Measurements from ENCODE around the gene TMEM171.

Gene TMEM171

GRCh38 chr5:73100109-73100508, 20.3 kb upstream of the TMEM171 start:
- Histone ChIP-seq H3K4me3 (no peak overlapping the region), H3K4me1 (peaks cover 0 to 14% (median 0%) of the 10 kb centered on the region in 10 experiments; a peak in 5 of 20 replicates), H3K9me3 (replicated peaks in 1 of 11) (peaks cover 13 to 23% (median 18%) of the 10 kb centered on the region in 11 experiments), H4K20me1 (no peaks in the 10 kb centered on the region), H3K4me2 (no peak overlapping the region), H3K9ac (no peak overlapping the region), H3K36me3 (peaks cover 0 to 8% (median 0%) of the 10 kb centered on the region in 11 experiments; a peak in 1 of 22 replicates), H3K27ac (no peak overlapping the region), H3K27me3 (no peaks in the 10 kb centered on the region)
- no peak for TF ChIP-seq Cebpa-rat (IDR thresholded peaks at IDR 0.05)

GRCh38 chr5:73103870-73104299, 16.5 kb upstream of the TMEM171 start:
- TF ChIP-seq Cebpa-rat (IDR thresholded peaks at IDR 0.05) = no peak

GRCh38 chr5:73104326-73104725, 16.0 kb upstream of the TMEM171 start:
- Histone ChIP-seq H3K36me3 (no peaks in the 10 kb centered on the region), H3K9ac (no peak overlapping the region), H4K20me1 (no peaks in the 10 kb centered on the region), H3K9me3 (replicated peaks in 1 of 11) (peaks cover 5 to 19% (median 14%) of the 10 kb centered on the region in 11 experiments; a peak in 19 of 22 replicates), H3K27me3 (no peaks in the 10 kb centered on the region), H3K27ac (no peak overlapping the region), H3K4me3 (no peak overlapping the region), H3K4me1 (no peaks in the 10 kb centered on the region), H3K4me2 (no peak overlapping the region)
- no peak for TF ChIP-seq Cebpa-rat (IDR thresholded peaks at IDR 0.05)

More at GRCh38 chr5:73103870-73104299, 16.5 kb upstream of the TMEM171 start:
- Histone ChIP-seq H3K9ac (no peak overlapping the region), H3K36me3 (no peaks in the 10 kb centered on the region), H3K4me1 (no peaks in the 10 kb centered on the region), H3K27ac (no peak overlapping the region), H4K20me1 (no peaks in the 10 kb centered on the region), H3K4me3 (no peak overlapping the region), H3K9me3 (replicated peaks in 1 of 11) (peaks cover 5 to 19% (median 14%) of the 10 kb centered on the region in 11 experiments; a peak in 20 of 22 replicates), H3K27me3 (no peaks in the 10 kb centered on the region), H3K4me2 (no peak overlapping the region)

- Histone ChIP-seq H3K27me3 (no peaks in the 10 kb centered on the region), H3K36me3 (no peaks in the 10 kb centered on the region), H3K4me1 (no peaks in the 10 kb centered on the region), H3K4me2 (no peak overlapping the region), H3K9ac (no peak overlapping the region), H3K9me3 (replicated peaks in 1 of 11) (peaks cover 5 to 23% (median 14%) of the 10 kb centered on the region in 11 experiments; a peak in 19 of 22 replicates), H4K20me1 (no peaks in the 10 kb centered on the region), H3K27ac (no peak overlapping the region), H3K4me3 (no peak overlapping the region)
- no peak for TF ChIP-seq Cebpa-rat (IDR thresholded peaks at IDR 0.05)
Measured at GRCh38 chr5:73106335-73106734, 14.0 kb upstream of the TMEM171 start.

- H3K27ac ChIP-seq = no peak overlapping the region
- H4K20me1 ChIP-seq = no peaks in the 10 kb centered on the region
- H3K27me3 ChIP-seq = peaks cover 0 to 4% (median 0%) of the 10 kb centered on the region in 11 experiments; a peak in 5 of 22 replicates
- no peaks in the 10 kb centered on the region for H3K36me3 ChIP-seq
- no peak overlapping the region for H3K4me3 ChIP-seq
- H3K4me2 ChIP-seq = no peak overlapping the region
- H3K9me3 ChIP-seq (replicated peaks in 1 of 11) = peaks cover 5 to 23% (median 14%) of the 10 kb centered on the region in 11 experiments; a peak in 19 of 22 replicates
- no peaks in the 10 kb centered on the region for H3K4me1 ChIP-seq
- H3K9ac ChIP-seq = no peak overlapping the region
- TF ChIP-seq Cebpa-rat (IDR thresholded peaks at IDR 0.05) = no peak
Measured at GRCh38 chr5:73110190-73110589, 10.2 kb upstream of the TMEM171 start.

- peaks cover 5 to 23% (median 14%) of the 10 kb centered on the region in 11 experiments; a peak in 19 of 22 replicates for H3K9me3 ChIP-seq (replicated peaks in 1 of 11)
- H3K27ac ChIP-seq = no peak overlapping the region
- H3K9ac ChIP-seq = no peak overlapping the region
- H3K4me1 ChIP-seq = peaks cover 0 to 4% (median 0%) of the 10 kb centered on the region in 10 experiments; a peak in 2 of 20 replicates
- no peaks in the 10 kb centered on the region for H4K20me1 ChIP-seq
- peaks cover 0 to 16% (median 11%) of the 10 kb centered on the region in 11 experiments; a peak in 13 of 22 replicates for H3K27me3 ChIP-seq
- H3K4me2 ChIP-seq = no peak overlapping the region
- no peaks in the 10 kb centered on the region for H3K36me3 ChIP-seq
- TF ChIP-seq Cebpa-rat (IDR thresholded peaks at IDR 0.05) = no peak
- H3K4me3 ChIP-seq = no peak overlapping the region
Measured at GRCh38 chr5:73111536-73111935, 8.8 kb upstream of the TMEM171 start.

- Histone ChIP-seq H3K36me3 (no peaks in the 10 kb centered on the region), H3K4me3 (no peak overlapping the region), H4K20me1 (no peaks in the 10 kb centered on the region), H3K9ac (no peak overlapping the region), H3K27me3 (peaks cover 0 to 21% (median 11%) of the 10 kb centered on the region in 11 experiments; a peak in 13 of 22 replicates), H3K9me3 (replicated peaks in 1 of 11) (peaks cover 7 to 26% (median 9%) of the 10 kb centered on the region in 11 experiments; a peak in 19 of 22 replicates), H3K27ac (no peak overlapping the region), H3K4me1 (peaks cover 0 to 13% (median 0%) of the 10 kb centered on the region in 10 experiments; a peak in 7 of 20 replicates), H3K4me2 (no peak overlapping the region)
- no peak for TF ChIP-seq Cebpa-rat (IDR thresholded peaks at IDR 0.05)
Measured at GRCh38 chr5:73112359-73112758, 8.0 kb upstream of the TMEM171 start.

- Histone ChIP-seq H3K4me3 (no peak overlapping the region), H3K9me3 (replicated peaks in 1 of 11) (peaks cover 0 to 15% (median 0%) of the 10 kb centered on the region in 11 experiments; a peak in 4 of 22 replicates), H3K27me3 (peaks cover 0 to 21% (median 11%) of the 10 kb centered on the region in 11 experiments; a peak in 13 of 22 replicates), H3K4me1 (peaks cover 0 to 31% (median 0%) of the 10 kb centered on the region in 10 experiments; a peak in 8 of 20 replicates), H3K4me2 (no peak overlapping the region), H4K20me1 (no peaks in the 10 kb centered on the region), H3K27ac (no peak overlapping the region), H3K36me3 (no peaks in the 10 kb centered on the region), H3K9ac (no peak overlapping the region)
- no peak for TF ChIP-seq Cebpa-rat (IDR thresholded peaks at IDR 0.05)
Measured at GRCh38 chr5:73114044-73114688, 6.2 kb upstream of the TMEM171 start.

GRCh38 chr5:73115399-73116051, 4.8 kb upstream of the TMEM171 start:
- Histone ChIP-seq H3K4me3 (no peak overlapping the region), H3K9me3 (replicated peaks in 1 of 11) (peaks cover 11 to 18% (median 13%) of the 10 kb centered on the region in 11 experiments; a peak in 21 of 22 replicates), H3K27me3 (peaks cover 0 to 21% (median 11%) of the 10 kb centered on the region in 11 experiments; a peak in 13 of 22 replicates), H3K4me2 (no peak overlapping the region), H3K27ac (no peak overlapping the region), H3K36me3 (no peaks in the 10 kb centered on the region), H3K9ac (no peak overlapping the region), H3K4me1 (peaks cover 0 to 43% (median 0%) of the 10 kb centered on the region in 10 experiments; a peak in 8 of 20 replicates), H4K20me1 (no peaks in the 10 kb centered on the region)
- no peak for TF ChIP-seq Cebpa-rat (IDR thresholded peaks at IDR 0.05)

Data from BLaER1 treated with 17β-estradiol and CSF1 and Interleukin-3, amounts not matched to agents 10 nM and 100 nM (cell line).